ENCODE results near the gene SYT14.
"Not testable (repeated sequence)": the region's sequence is repeated elsewhere in the genome, so short reads cannot be mapped to it uniquely, and the experiment has no call there.

SYT14 gene

DNA sequence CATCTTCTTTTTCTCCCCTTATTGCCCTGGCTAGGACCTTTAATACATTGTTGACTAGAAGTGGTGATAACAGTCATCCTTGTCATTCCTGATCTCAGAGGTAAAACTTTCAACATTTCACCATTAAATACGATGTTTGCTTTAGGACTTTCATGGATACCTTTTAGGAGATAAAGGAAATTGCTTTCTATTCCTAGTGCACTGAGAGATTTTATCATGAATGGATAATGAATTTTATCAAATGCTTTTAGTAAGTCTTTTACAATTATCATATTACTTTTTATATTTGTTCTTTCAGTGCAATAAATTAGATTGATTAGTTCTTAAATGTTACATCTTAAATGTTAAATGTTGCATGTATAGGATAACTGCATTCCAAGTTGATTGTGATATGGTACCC lies 147.3 kb downstream of the SYT14 start:
- Mint-ChIP-seq H3K27me3 (ENCODE audit: low read depth) (no peaks in the 10 kb centered on the region), H3K9me3 (no peaks in the 10 kb centered on the region), H3K4me3 (no peak overlapping the region), H3K4me1 (ENCODE audit: low read depth) (no peaks in the 10 kb centered on the region), H3K27ac (no peak overlapping the region), H3K36me3 (ENCODE audit: low read depth) (no peaks in the 10 kb centered on the region)

DNA sequence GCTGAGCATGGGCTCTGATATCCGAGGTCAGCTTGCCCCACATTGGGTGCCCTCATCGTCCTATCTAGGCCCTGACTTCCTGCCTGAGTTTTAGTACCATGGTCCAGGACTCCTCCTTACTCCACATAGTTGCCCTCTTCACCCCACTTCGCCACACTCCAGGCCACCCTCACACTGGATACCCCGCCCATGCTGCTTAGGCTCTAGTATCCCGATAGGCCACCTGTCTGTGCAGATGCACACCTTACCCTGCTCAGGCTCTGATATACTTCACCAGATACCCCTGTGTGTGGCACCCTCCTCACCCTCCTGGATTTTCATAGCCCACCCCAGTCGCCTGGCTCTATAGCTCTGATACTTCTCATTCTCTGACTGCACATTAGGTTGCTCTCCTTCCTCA lies 149.0 kb downstream of the SYT14 start:
- no peaks in the 10 kb centered on the region for H3K27me3 Mint-ChIP-seq (ENCODE audit: low read depth)
- H3K4me1 Mint-ChIP-seq (ENCODE audit: low read depth), result no peaks in the 10 kb centered on the region
- no peak overlapping the region for H3K27ac Mint-ChIP-seq
- H3K36me3 Mint-ChIP-seq (ENCODE audit: low read depth), result no peaks in the 10 kb centered on the region
- H3K9me3 Mint-ChIP-seq, result no peaks in the 10 kb centered on the region
- no peak overlapping the region for H3K4me3 Mint-ChIP-seq

DNA sequence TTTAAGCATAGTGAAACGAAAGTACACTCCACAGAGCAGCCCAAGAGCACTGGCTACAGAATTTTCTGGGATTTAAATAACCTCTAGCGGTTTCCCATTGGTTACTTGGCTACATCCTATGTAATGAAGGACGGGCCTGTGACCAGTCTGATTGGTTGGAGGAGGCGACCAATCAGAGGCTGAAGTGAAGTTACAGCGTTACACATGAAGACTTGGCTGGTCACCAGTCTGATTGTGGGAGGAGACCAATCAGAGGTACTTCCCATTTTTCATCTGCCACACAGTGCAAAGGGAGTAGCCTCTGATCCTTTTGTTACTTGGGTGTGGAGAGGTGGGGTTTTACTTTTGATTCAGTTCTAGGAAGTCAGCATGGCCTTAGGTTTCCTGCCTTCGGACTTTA lies 151.8 kb downstream of the SYT14 start:
- no peak overlapping the region for H3K27ac Mint-ChIP-seq
- no peaks in the 10 kb centered on the region for H3K27me3 Mint-ChIP-seq (ENCODE audit: low read depth)
- H3K36me3 Mint-ChIP-seq (ENCODE audit: low read depth), result no peaks in the 10 kb centered on the region
- no peak overlapping the region for H3K4me3 Mint-ChIP-seq
- no peaks in the 10 kb centered on the region for H3K9me3 Mint-ChIP-seq
- H3K4me1 Mint-ChIP-seq (ENCODE audit: low read depth), result no peaks in the 10 kb centered on the region

DNA sequence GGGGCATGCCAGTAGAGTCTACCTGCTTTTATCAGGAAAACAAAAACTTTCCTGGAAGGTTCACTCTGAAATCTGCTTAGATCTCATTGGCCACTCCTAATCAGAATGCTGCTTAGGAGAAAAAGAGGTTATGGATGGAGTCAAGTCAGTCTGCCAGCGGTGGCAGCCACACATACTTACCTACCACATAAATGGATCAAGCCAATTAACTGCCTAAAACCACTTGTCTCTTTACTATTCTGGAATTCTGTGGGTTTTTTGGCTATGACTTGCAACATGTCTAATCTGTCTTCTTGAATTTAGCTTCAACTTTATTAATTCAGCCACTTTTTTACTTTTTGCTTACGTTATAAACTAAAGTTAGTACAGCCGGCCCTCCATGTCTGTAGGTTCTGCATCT lies 154.3 kb downstream of the SYT14 start:
- H3K27me3 Mint-ChIP-seq (ENCODE audit: low read depth), result no peaks in the 10 kb centered on the region
- H3K9me3 Mint-ChIP-seq, result no peaks in the 10 kb centered on the region
- no peaks in the 10 kb centered on the region for H3K4me1 Mint-ChIP-seq (ENCODE audit: low read depth)

DNA sequence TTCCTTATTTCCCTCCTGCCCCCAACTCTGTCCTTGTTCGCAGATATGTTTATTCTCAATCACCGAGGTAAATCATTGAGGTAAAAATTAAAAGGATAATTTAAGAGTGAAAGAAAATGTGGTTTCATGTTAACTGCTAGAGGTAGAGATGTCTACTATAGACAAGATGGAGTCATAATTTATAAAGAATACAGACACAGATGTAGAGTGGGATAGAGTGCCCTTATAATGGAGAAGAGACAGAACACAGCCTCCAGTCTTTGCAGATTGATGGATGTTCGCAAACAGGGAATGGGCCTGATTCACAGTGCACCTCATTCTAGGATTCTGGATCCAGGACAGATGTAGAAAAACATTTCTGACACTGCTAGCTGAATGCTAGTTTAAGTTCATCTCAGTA lies 155.4 kb downstream of the SYT14 start:
- H3K27ac Mint-ChIP-seq, result no peak overlapping the region
- H3K4me3 Mint-ChIP-seq, result no peak overlapping the region
- no peaks in the 10 kb centered on the region for H3K9me3 Mint-ChIP-seq
- H3K27me3 Mint-ChIP-seq (ENCODE audit: low read depth), result no peaks in the 10 kb centered on the region
- no peaks in the 10 kb centered on the region for H3K36me3 Mint-ChIP-seq (ENCODE audit: low read depth)
- no peaks in the 10 kb centered on the region for H3K4me1 Mint-ChIP-seq (ENCODE audit: low read depth)

More for the DNA sequence above, 154.3 kb downstream of the SYT14 start:
- H3K36me3 Mint-ChIP-seq (ENCODE audit: low read depth), result no peaks in the 10 kb centered on the region
- no peak overlapping the region for H3K4me3 Mint-ChIP-seq
- H3K27ac Mint-ChIP-seq, result no peak overlapping the region

DNA sequence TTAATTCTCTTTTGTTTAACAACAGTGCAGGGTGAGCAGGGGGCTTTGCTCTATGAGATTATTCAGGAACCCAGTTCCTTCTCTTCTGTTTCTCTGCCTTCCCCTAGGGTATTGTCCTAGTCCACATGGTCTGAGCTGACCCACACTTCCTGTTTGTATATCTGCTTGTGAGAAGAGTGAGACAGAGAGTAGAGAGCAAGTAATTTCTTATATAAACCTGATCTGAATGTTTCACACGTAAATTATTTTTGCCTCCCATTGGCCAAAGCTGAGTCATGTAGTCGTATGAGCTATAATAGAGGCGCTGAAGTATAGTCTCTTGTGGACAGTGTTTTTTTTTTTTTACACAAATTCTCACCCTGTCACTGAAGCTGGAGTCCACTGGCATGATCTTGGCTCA lies 160.3 kb downstream of the SYT14 start:
- Mint-ChIP-seq H3K9me3 (no peaks in the 10 kb centered on the region), H3K36me3 (ENCODE audit: low read depth) (no peaks in the 10 kb centered on the region), H3K4me1 (ENCODE audit: low read depth) (no peaks in the 10 kb centered on the region), H3K27ac (no peak overlapping the region), H3K4me3 (no peak overlapping the region), H3K27me3 (ENCODE audit: low read depth) (peaks cover 4% of the 10 kb centered on the region)

DNA sequence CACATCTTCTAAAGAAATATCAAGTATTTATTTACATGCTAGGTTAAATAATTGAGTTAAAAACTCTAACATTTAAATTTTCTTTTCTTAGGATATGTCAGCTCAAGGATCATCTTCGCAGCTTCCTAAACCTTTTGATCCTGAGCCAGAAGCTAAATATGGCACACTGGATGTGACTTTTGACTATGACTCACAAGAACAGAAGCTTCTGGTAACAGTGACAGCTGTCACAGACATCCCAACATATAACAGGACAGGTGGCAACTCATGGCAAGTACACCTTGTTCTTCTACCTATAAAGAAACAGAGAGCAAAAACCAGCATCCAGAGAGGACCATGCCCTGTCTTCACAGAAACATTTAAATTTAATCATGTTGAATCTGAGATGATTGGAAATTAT lies 161.9 kb downstream of the SYT14 start:
- H3K27ac Mint-ChIP-seq, result no peak overlapping the region
- H3K36me3 Mint-ChIP-seq (ENCODE audit: low read depth), result no peaks in the 10 kb centered on the region
- no peaks in the 10 kb centered on the region for H3K4me1 Mint-ChIP-seq (ENCODE audit: low read depth)
- no peak overlapping the region for H3K4me3 Mint-ChIP-seq
- peaks cover 4% of the 10 kb centered on the region for H3K27me3 Mint-ChIP-seq (ENCODE audit: low read depth)
- H3K9me3 Mint-ChIP-seq, result no peaks in the 10 kb centered on the region

DNA sequence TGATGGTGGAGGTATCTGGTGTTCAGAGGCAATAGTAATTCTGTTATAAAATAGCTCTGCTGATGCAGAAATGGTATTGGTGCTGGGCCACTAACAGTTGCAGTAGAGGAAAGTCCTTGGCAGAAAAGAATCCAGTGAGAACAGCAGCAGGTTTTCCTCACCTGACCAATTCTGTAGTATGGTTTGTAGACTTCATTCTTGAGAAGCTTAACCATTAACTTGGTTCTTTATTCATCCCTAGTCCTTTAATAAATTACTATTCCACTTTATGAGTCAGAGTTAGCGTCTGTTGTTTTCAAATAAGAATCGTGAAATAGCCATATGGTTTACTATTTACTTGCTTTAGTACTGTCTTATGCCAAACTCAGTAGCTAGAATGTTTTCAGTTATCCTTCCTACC lies 166.1 kb downstream of the SYT14 start:
- H3K4me1 Mint-ChIP-seq (ENCODE audit: low read depth), result no peaks in the 10 kb centered on the region
- H3K27me3 Mint-ChIP-seq (ENCODE audit: low read depth), result peaks cover 4% of the 10 kb centered on the region
- no peaks in the 10 kb centered on the region for H3K36me3 Mint-ChIP-seq (ENCODE audit: low read depth)
- no peak overlapping the region for H3K4me3 Mint-ChIP-seq
- no peaks in the 10 kb centered on the region for H3K9me3 Mint-ChIP-seq
- no peak overlapping the region for H3K27ac Mint-ChIP-seq

DNA sequence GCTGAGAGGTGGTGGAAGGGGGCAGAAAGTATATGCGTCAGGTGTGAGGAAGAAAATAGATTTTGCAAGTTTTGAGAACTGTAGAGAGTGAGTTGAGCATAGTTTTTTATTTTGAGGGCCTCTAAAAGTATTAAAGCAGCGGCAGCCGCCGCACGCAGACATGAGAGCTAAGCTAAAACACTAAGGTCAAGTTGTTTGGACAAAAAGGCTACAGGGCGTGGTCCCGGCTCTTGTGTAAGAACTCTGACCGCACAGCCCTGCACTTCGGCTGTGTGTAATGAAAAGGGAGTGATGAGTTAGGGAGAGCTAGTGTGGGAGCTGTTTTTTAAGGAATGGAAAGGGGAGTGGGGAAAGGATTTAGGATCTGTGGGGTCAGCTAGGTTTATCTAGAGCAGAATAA lies 174.9 kb downstream of the SYT14 start:
- not testable (repeated sequence) for H3K4me1 Mint-ChIP-seq (ENCODE audit: low read depth); H3K9me3 Mint-ChIP-seq; H3K27me3 Mint-ChIP-seq (ENCODE audit: low read depth); H3K36me3 Mint-ChIP-seq (ENCODE audit: low read depth); H3K4me3 Mint-ChIP-seq; H3K27ac Mint-ChIP-seq

DNA sequence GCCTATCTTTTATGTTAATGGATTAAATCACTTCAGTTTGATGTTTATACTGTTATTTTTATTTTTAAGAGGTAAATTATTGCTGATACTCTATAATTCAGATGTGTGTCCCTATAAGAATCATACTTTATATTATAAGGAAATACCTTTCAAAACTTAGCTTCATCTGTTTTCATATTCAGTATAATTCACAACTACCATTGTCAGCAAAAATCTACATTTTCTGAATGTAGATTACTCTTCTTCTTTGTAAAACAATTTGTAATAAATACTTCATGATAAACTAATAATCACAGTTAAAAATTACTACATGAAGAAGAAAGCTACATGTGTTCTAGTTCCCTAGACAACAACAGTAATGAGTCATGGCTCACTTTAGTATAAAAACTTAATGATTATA lies 179.2 kb downstream of the SYT14 start:
- H3K27ac Mint-ChIP-seq, result no peak overlapping the region
- no peaks in the 10 kb centered on the region for H3K9me3 Mint-ChIP-seq
- no peak overlapping the region for H3K4me3 Mint-ChIP-seq
- no peaks in the 10 kb centered on the region for H3K36me3 Mint-ChIP-seq (ENCODE audit: low read depth)
- H3K27me3 Mint-ChIP-seq (ENCODE audit: low read depth), result no peaks in the 10 kb centered on the region
- H3K4me1 Mint-ChIP-seq (ENCODE audit: low read depth), result no peaks in the 10 kb centered on the region

DNA sequence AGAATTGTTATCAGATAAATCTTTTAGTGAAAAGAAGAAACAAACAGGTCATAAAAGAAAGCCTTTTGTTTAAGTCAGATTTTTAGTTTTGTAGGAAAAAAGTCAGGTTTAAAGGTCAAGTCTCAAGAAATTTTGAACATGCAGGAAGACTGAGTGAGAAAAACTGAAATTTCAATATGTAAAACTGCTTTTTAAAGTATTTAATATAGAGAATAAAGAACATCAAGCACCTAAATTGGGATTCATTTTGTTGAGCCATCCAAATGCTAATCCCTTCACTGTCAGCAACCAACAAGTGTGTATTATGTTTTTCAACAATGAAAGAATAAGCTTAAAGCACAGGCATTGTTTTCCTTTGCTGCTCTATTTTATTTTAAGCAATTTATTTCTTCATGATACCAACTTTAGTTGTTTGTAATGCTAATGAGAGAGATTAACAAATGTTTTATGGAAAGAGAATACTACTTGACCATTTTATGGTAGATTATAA lies 179.7 kb downstream of the SYT14 start:
- Mint-ChIP-seq H3K4me1 (ENCODE audit: low read depth) (no peaks in the 10 kb centered on the region), H3K4me3 (no peak overlapping the region), H3K9me3 (no peaks in the 10 kb centered on the region), H3K27ac (no peak overlapping the region), H3K36me3 (ENCODE audit: low read depth) (no peaks in the 10 kb centered on the region), H3K27me3 (ENCODE audit: low read depth) (no peaks in the 10 kb centered on the region)

DNA sequence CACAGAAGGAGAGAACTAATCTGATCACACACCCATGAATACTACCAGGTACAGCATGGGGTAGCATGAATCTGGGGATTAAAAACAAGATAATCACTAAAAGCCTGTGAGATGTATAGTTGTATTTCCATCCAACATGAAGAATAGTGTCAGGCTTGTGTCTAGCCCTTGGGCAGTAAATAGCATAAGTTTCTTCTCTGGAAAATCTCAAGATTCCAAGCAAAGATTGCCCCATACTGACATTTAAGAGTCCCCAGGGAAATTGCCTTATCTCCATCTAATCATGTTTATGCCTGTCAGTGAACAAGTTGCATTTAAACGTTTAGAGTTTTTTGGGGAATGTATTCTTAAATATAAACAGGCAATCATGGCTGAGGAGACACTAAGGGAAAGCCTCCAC lies 185.4 kb downstream of the SYT14 start:
- no peaks in the 10 kb centered on the region for H3K27me3 Mint-ChIP-seq (ENCODE audit: low read depth)
- H3K9me3 Mint-ChIP-seq, result no peaks in the 10 kb centered on the region
- no peak overlapping the region for H3K27ac Mint-ChIP-seq
- no peaks in the 10 kb centered on the region for H3K4me1 Mint-ChIP-seq (ENCODE audit: low read depth)
- H3K36me3 Mint-ChIP-seq (ENCODE audit: low read depth), result no peaks in the 10 kb centered on the region
- H3K4me3 Mint-ChIP-seq, result no peak overlapping the region

DNA sequence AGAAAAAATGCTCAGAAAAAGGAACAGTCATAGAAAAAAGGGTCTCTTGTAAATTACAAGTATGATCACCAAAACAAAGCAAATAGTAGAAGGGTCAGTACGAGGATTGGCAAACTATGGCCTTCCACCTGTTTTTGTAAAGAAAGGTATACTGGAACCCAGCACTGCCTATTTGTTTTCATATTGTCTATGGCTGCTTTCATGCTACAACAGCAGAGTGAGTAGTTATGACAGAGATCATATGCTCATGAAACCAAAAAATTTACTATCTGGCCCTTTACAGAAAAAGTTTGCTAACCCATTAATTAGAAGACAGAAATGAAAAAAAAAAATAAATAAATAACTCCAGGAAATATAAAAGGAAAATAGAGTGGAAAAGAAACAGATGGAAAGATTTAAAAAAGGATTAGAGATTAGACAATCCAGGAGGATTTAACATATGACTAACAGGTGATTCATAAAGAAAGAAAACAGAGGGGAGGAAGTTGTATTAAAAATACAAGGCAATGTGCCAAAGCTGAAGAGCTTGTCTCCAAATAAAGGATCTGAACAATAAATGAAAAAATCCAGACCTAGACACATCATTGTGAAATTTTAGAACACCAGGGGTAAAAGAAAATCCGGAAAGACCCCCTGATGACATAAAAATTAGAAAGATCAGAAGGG lies 186.0 kb downstream of the SYT14 start:
- no peak overlapping the region for H3K27ac Mint-ChIP-seq
- H3K27me3 Mint-ChIP-seq (ENCODE audit: low read depth), result no peaks in the 10 kb centered on the region
- H3K4me1 Mint-ChIP-seq (ENCODE audit: low read depth), result no peaks in the 10 kb centered on the region
- H3K9me3 Mint-ChIP-seq, result no peaks in the 10 kb centered on the region
- no peak overlapping the region for H3K4me3 Mint-ChIP-seq
- no peaks in the 10 kb centered on the region for H3K36me3 Mint-ChIP-seq (ENCODE audit: low read depth)

DNA sequence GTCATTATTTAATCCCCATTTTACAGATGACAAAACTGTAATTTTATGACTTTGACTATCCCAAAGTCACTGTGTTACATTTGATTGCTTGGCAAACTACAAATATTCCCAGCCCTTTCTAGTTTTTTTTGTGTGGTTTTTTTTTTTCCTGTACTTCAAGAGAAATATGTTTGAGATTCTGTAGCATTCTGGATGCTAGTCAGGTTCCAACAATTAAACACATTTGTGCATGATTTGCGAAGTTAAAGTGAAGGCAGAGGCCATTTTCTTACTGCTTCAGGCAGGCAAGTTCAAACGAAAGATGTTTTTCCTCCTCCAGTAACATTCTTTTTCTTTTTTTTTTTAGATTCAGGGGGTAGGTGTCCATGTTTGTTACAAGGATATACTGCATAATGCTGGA lies 186.7 kb downstream of the SYT14 start:
- Mint-ChIP-seq H3K4me1 (ENCODE audit: low read depth) (no peaks in the 10 kb centered on the region), H3K27ac (no peak overlapping the region), H3K9me3 (no peaks in the 10 kb centered on the region), H3K4me3 (no peak overlapping the region), H3K36me3 (ENCODE audit: low read depth) (no peaks in the 10 kb centered on the region), H3K27me3 (ENCODE audit: low read depth) (no peaks in the 10 kb centered on the region)

DNA sequence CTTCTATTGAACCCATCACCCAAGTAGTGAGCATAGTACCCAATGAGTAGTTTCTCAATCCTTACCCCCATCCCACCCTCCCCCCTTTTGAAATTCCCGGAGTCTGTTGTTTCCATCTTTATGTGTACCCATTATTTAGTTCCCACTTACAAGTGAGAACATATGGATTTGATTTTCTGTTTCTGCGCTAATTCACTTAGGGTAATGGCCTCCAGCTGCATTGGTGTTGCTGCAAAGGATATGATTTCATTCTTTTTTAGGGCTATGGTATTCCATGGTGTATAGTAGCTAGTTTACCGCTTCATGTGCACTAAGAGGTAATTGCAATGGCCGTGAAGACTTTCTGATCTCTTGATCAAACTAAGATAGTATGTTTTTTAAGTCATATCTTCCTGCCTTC lies 187.1 kb downstream of the SYT14 start:
- Mint-ChIP-seq H3K4me3 (no peak overlapping the region), H3K4me1 (ENCODE audit: low read depth) (no peaks in the 10 kb centered on the region), H3K27me3 (ENCODE audit: low read depth) (no peaks in the 10 kb centered on the region), H3K36me3 (ENCODE audit: low read depth) (no peaks in the 10 kb centered on the region), H3K27ac (no peak overlapping the region), H3K9me3 (no peaks in the 10 kb centered on the region)

DNA sequence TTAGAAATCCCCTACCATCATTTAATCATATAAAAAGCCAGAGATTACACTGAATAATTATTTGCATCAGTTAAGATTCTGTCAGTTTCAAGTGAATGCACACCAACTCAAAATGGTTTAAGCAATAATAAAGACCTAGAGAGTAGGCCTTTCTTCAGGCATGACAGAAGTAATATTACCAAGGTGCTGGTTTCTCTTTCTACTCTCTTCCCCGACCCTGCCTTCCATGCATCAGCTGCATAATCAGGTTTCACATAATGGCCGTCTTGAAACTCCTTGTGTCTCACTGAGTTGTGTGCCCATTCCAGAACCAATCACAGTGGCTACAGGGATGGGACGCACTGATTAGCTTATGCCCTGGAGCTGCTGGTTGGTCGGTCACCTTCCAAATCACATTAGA lies 191.1 kb downstream of the SYT14 start:
- H3K27ac Mint-ChIP-seq, result no peak overlapping the region
- no peaks in the 10 kb centered on the region for H3K36me3 Mint-ChIP-seq (ENCODE audit: low read depth)
- H3K4me3 Mint-ChIP-seq, result no peak overlapping the region
- no peaks in the 10 kb centered on the region for H3K27me3 Mint-ChIP-seq (ENCODE audit: low read depth)
- no peaks in the 10 kb centered on the region for H3K4me1 Mint-ChIP-seq (ENCODE audit: low read depth)
- no peaks in the 10 kb centered on the region for H3K9me3 Mint-ChIP-seq
